ELR (cell line): ENCODE data around the gene GLB1L3.
"Not testable (repeated sequence)": the region's sequence is repeated elsewhere in the genome, so short reads cannot be mapped to it uniquely, and the experiment has no call there.

ENCODE experiments used
- DNase-seq: peaks from one replicate; pipeline ENCODE4 v3.0.0-alpha.2; 2015; ENCODE audit warnings: low read depth

The GLB1L3 gene

GRCh38 chr11:134252346-134253187 lies 23.6 kb upstream of the GLB1L3 start:
- DNase-seq: peak; percentile 52

- peak; percentile 97 for DNase-seq
Measured at GRCh38 chr11:134253188-134253993, 22.8 kb upstream of the GLB1L3 start, which contains the start of the genes ACAD8 and THYN1. Gene ACAD8, plus strand, starts transcription at chr11:134253568. Its CDS starts 33 bp downstream, at chr11:134253601. Gene THYN1, minus strand, starts transcription at chr11:134253352. Its CDS starts 470 bp downstream, at chr11:134252882.

- DNase-seq: no peak
Measured at GRCh38 chr11:134254433-134255183, 21.6 kb upstream of the GLB1L3 start.

- not testable (repeated sequence) for DNase-seq
Measured at GRCh38 chr11:134255184-134255561, 21.0 kb upstream of the GLB1L3 start.

- DNase-seq: no peak
Measured at GRCh38 chr11:134257101-134257500, 19.1 kb upstream of the GLB1L3 start.

GRCh38 chr11:134258577-134258976 lies 17.6 kb upstream of the GLB1L3 start:
- DNase-seq: no peak

GRCh38 chr11:134260503-134260902 lies 15.7 kb upstream of the GLB1L3 start:
- no peak for DNase-seq

GRCh38 chr11:134260983-134261382 lies 15.2 kb upstream of the GLB1L3 start:
- DNase-seq: no peak

- DNase-seq: peak; percentile 49
Measured at GRCh38 chr11:134261626-134262488, 14.3 kb upstream of the GLB1L3 start.

- no peak for DNase-seq
Measured at GRCh38 chr11:134264966-134265764, 11.0 kb upstream of the GLB1L3 start.

GRCh38 chr11:134266440-134266839 lies 9.7 kb upstream of the GLB1L3 start:
- DNase-seq: no peak

- peak; percentile 76 for DNase-seq
Measured at GRCh38 chr11:134266841-134267251, 9.3 kb upstream of the GLB1L3 start.

GRCh38 chr11:134267461-134267860 lies 8.7 kb upstream of the GLB1L3 start:
- DNase-seq: no peak

GRCh38 chr11:134267966-134268365 lies 8.2 kb upstream of the GLB1L3 start:
- DNase-seq: no peak

- peak; percentile 31 for DNase-seq
Measured at GRCh38 chr11:134270250-134270714, 5.9 kb upstream of the GLB1L3 start.

GRCh38 chr11:134271978-134272377 lies 4.2 kb upstream of the GLB1L3 start:
- DNase-seq: no peak

- DNase-seq: no peak
Measured at GRCh38 chr11:134272381-134273316, 3.5 kb upstream of the GLB1L3 start.

GRCh38 chr11:134273317-134273712 lies 2.9 kb upstream of the GLB1L3 start:
- no peak for DNase-seq

GRCh38 chr11:134275188-134275533 lies 1.0 kb upstream of the GLB1L3 start:
- no peak for DNase-seq
